ENCODE results near the gene LRCH4.

DNA sequence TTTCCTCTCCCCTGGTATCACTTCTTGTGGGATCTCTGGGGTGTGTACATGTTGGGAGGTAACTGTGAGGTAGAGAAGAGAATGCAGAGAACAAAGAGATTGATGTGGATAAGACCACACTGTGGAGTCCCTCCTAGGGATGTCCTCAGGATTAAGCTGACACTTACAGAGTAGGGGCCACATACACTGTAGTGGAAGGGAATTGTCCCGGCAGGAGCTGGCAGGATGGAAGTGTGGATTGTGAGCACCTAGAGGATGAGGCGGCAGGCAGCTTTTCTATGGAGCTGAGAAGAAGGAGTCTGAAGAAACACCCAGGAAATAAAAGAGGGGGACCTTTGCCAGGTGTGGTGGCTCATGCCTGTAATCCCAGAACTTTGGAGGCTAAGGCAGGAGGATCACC lies 33.4 kb downstream of the LRCH4 start:
- TF ChIP-seq POLR2A (IDR thresholded peaks at IDR 0.05; ENCODE audit: low read length) = no peak
- TF ChIP-seq GATA1 (IDR thresholded peaks at IDR 0.05; ENCODE audit: low read depth, low read length) = no peak
